RWPE2 (cell line): ENCODE results near the gene CCSER1.

ENCODE experiments used
- ATAC-seq: fragments of 200-7000 bp; cut with Tn5 transposase; 3 replicates; pipeline ENCODE4 v1.9.1; 2021; ENCODE audit warnings: low read depth
- DNase-seq: peaks from one replicate; pipeline ENCODE4 v3.0.0-alpha.2; 2020; ENCODE audit warnings: low spot score
- H3K27ac ChIP-seq: fragments of 450-650 bp; 2 replicates; pipeline ENCODE4 v1.5.1; 2017; ENCODE audit warnings: mild to moderate bottlenecking; ENCODE audit not compliant: poor library complexity, severe bottlenecking
- H3K27me3 ChIP-seq: fragments of 250-450 bp; sonication (Bioruptor Pico); 2 replicates; pipeline ENCODE4 v1.5.1; 2021; ENCODE audit warnings: mild to moderate bottlenecking, moderate library complexity; ENCODE audit not compliant: insufficient read depth, poor library complexity, severe bottlenecking
- H3K36me3 ChIP-seq: fragments of 250-450 bp; sonication (Bioruptor Pico); 2 replicates; pipeline ENCODE4 v1.5.1; 2020; ENCODE audit warnings: low read depth, mild to moderate bottlenecking, moderate library complexity
- H3K4me1 ChIP-seq: fragments of 250-450 bp; sonication (Bioruptor Pico); 2 replicates; pipeline ENCODE4 v1.5.1; 2021; ENCODE audit warnings: mild to moderate bottlenecking, moderate library complexity; ENCODE audit not compliant: insufficient read depth, poor library complexity, severe bottlenecking
- H3K4me3 ChIP-seq: fragments of 250-450 bp; sonication (Bioruptor Pico); 2 replicates; pipeline ENCODE4 v1.5.1; 2021; ENCODE audit warnings: mild to moderate bottlenecking, moderate library complexity; ENCODE audit not compliant: severe bottlenecking
- H3K9me3 ChIP-seq: fragments of 250-450 bp; sonication (Bioruptor Pico); 2 replicates; pipeline ENCODE4 v1.5.1; 2021; ENCODE audit warnings: mild to moderate bottlenecking, moderate library complexity; ENCODE audit not compliant: severe bottlenecking
- TF ChIP-seq, protein P1 (sequence below): fragments of 450-650 bp; IDR thresholded peaks from one replicate; pipeline ENCODE4 v1.5.1; 2017; ENCODE audit warnings: mild to moderate bottlenecking, moderate library complexity; ENCODE audit not compliant: poor library complexity, severe bottlenecking

Gene CCSER1

DNA sequence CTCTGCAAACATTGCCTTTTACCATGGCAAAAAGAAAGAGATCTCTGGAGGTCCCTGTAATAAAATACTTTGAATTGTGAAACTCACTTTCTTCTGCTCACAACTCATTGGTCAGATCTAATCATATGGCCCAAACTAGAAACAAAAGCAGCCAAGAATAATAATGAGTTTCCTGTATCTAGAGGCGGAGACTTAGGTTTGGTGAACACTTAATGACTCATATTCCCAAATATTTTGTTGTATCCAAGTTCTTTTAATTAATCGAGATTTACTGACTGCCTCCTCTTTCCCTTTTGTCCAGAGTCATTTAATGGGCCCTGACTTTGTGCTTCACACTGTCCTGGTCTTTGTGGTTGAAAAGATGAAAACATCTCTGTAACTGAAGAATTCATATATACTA, 190.6 kb downstream of the CCSER1 start:
- H3K27me3 ChIP-seq = no peaks in the 10 kb centered on the region
- no peaks in the 10 kb centered on the region for H3K9me3 ChIP-seq
- H3K4me1 ChIP-seq = peaks cover 30% of the 10 kb centered on the region
- no peak overlapping the region for H3K4me3 ChIP-seq
- no peak for DNase-seq
- no peaks in the 10 kb centered on the region for H3K36me3 ChIP-seq
- H3K27ac ChIP-seq = peak overlapping the region; percentile 86
- peak; percentile 81 for ATAC-seq
- TF ChIP-seq, protein P1, sequence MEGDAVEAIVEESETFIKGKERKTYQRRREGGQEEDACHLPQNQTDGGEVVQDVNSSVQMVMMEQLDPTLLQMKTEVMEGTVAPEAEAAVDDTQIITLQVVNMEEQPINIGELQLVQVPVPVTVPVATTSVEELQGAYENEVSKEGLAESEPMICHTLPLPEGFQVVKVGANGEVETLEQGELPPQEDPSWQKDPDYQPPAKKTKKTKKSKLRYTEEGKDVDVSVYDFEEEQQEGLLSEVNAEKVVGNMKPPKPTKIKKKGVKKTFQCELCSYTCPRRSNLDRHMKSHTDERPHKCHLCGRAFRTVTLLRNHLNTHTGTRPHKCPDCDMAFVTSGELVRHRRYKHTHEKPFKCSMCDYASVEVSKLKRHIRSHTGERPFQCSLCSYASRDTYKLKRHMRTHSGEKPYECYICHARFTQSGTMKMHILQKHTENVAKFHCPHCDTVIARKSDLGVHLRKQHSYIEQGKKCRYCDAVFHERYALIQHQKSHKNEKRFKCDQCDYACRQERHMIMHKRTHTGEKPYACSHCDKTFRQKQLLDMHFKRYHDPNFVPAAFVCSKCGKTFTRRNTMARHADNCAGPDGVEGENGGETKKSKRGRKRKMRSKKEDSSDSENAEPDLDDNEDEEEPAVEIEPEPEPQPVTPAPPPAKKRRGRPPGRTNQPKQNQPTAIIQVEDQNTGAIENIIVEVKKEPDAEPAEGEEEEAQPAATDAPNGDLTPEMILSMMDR = no peak

DNA sequence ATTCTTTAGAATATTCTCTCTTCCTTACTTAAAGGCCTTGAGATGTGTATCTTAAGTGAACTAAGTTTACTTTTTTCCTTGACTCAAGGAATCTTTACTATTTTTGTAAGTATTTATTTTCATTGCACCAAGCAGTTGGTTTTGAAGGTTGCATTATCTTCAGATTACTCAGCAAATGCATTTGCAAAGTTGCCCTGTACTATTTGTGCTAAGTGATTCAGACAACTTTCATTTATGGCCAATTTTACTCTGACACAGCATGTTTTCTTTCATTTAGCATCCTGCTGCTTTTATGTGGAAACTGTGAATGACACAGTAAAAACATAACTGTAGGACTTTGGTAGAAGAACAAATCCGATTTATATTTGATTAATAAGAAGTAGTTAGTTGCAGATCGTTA, 191.0 kb downstream of the CCSER1 start:
- TF ChIP-seq, protein P1 = no peak
- Histone ChIP-seq H3K4me3 (no peak overlapping the region), H3K27me3 (no peaks in the 10 kb centered on the region), H3K4me1 (peaks cover 30% of the 10 kb centered on the region), H3K27ac (peak overlapping the region; percentile 86), H3K36me3 (no peaks in the 10 kb centered on the region), H3K9me3 (no peaks in the 10 kb centered on the region)
- ATAC-seq (peak; percentile 72), DNase-seq (no peak)

DNA sequence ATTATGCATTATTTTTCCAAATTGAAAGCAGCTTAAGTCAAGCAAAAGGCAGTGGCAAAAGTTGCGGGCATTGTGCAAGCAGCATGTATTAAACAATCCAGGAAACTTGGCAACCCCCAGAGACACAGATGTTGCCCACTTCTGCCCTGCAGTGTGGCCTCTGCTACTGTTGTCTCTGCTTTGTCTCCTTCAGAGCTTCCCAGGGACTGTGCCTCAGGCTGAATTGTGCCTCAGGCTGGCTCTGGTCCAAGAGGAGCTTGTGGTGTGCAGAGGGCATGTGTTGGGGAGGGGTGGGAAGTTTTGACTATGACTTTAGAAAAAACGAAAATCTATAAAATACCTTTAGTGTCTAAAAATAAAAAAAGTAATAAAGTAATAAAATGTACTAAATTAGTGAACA, 201.4 kb downstream of the CCSER1 start:
- Histone ChIP-seq H3K27ac (no peak overlapping the region), H3K4me1 (peaks cover 3% of the 10 kb centered on the region), H3K4me3 (no peak overlapping the region), H3K9me3 (no peaks in the 10 kb centered on the region), H3K27me3 (no peaks in the 10 kb centered on the region), H3K36me3 (no peaks in the 10 kb centered on the region)
- peak; percentile 70; the same call in 2 of the 3 replicates for ATAC-seq
- TF ChIP-seq, protein P1 = no peak
- no peak for DNase-seq

DNA sequence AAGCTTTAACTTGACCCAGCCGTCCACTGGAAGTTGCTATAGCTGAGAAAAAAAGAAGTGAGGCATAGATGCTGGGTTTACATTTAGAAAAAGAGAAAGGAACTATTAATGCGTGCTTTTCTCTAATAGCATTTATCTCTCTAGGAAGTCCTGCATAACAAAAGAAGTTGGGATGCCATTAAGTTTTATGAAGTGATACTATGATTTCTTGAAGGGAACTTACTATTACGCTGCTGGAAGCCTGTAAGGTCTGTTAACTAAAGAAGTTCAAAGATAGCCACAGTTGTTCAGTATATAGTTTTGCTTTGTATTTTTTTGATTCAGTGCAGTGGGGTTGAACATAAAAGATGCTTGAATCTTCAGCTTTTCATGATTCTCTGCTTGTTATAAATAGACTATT, 203.4 kb downstream of the CCSER1 start:
- Histone ChIP-seq H3K36me3 (no peaks in the 10 kb centered on the region), H3K9me3 (no peaks in the 10 kb centered on the region), H3K27me3 (no peaks in the 10 kb centered on the region), H3K4me3 (no peak overlapping the region), H3K27ac (no peak overlapping the region), H3K4me1 (peaks cover 3% of the 10 kb centered on the region)
- DNase-seq (no peak), ATAC-seq (no peak)
- TF ChIP-seq, protein P1 = no peak

DNA sequence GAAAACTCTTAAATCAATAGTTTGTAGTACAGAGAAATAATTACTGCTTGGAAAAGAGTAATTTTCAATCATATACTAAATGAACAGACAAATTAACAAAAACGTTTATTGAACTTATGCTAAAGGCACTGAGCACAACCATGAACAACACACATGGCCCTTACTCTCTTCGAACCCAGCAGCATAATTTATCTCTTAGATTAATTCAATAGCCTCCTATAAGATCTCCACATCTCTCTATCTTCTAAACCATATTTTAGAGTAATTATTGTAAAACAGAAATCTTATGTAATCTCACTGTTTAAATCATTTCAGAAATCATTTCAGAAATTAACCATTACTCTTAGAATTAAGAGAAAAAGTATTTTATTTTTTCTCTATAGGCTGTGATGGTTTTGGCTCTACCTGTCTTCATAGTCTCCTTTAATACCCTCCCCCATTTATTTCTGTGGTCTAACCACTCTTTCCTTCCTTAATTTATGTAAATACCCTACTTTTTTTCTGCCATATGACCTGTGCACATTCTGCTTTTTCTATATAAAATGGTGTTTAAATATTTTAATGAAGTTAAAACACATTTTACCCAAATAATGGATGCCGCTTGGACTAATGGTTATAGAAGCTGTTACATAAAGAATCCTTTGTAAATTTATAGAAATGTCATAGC, 218.5 kb downstream of the CCSER1 start:
- Histone ChIP-seq H3K4me3 (no peak overlapping the region), H3K27ac (no peak overlapping the region), H3K9me3 (no peaks in the 10 kb centered on the region), H3K4me1 (no peaks in the 10 kb centered on the region), H3K27me3 (no peaks in the 10 kb centered on the region), H3K36me3 (no peaks in the 10 kb centered on the region)
- ATAC-seq = no peak
- no peak for DNase-seq
- TF ChIP-seq, protein P1 = no peak
